Thyroid gland (tissue), 4 donors: ENCODE data around the gene SLC9C2. TPM values are rescaled to one million over a fixed set of nuclear protein-coding genes. Genes with fewer than 3 reads are reported as not detected.
"Not testable (repeated sequence)": the region's sequence is repeated elsewhere in the genome, so short reads cannot be mapped to it uniquely, and the experiment has no call there.

ENCODE experiments used
- DNase-seq, 2 donors: peaks; one replicate each; pipeline ENCODE4 v3.0.0-alpha.2; 2019
- H3K27ac ChIP-seq, 3 donors: fragments of 200-600 bp; sonication (generic); 1 replicate in 2 of 3; 2 replicates in 1 of 3; pipeline ENCODE4 v1.5.1; 2016 to 2019; ENCODE audit warnings: mild to moderate bottlenecking in 1 of 3, moderate library complexity in 1 of 3
- H3K27me3 ChIP-seq: fragments of 200-600 bp; sonication (generic); one replicate; pipeline ENCODE4 v1.5.1; 2019
- H3K36me3 ChIP-seq, 2 donors: fragments of 200-600 bp; sonication (generic); one replicate each; pipeline ENCODE4 v1.5.1; 2016 to 2019
- H3K4me1 ChIP-seq, 2 donors: fragments of 200-600 bp; sonication (generic); one replicate each; pipeline ENCODE4 v1.5.1; 2017 to 2019
- H3K4me3 ChIP-seq, 3 donors: fragments of 200-600 bp; sonication (generic); replicated peaks in 1 of 3; 1 replicate in 2 of 3; 2 replicates in 1 of 3; pipeline ENCODE4 v1.5.1; 2016; ENCODE audit warnings: mild to moderate bottlenecking in 1 of 3
- H3K9me3 ChIP-seq: fragments of 200-600 bp; sonication (generic); one replicate; pipeline ENCODE4 v1.5.1; 2017
- POLR2A ChIP-seq, 2 donors: fragments of 450-650 bp; IDR thresholded peaks; one replicate each; pipeline ENCODE4 v1.6.1; 2017; ENCODE audit warnings: antibody characterized with exemption in 2 of 2, mild to moderate bottlenecking in 2 of 2, moderate library complexity in 1 of 2
- WGBS, 2 donors: methylation state at CpG; one replicate each; pipeline ENCODE4 v1.1.5; 2017; 5-methylcytosine and 5-hydroxymethylcytosine counted together
- intact Hi-C: fragments of 100-400 bp; cut with DNase I; formaldehyde crosslinking; loops from one replicate; pipeline ENCODE4 v1.15.1; 2023
- total RNA-seq, 4 donors: library from RNA; depleted of rRNA; stranded (reverse); fragments of >200 nt; gene quantifications; one replicate each; pipeline ENCODE4 v1.2.3, GENCODE V29; 2016
- TF ChIP-seq, protein P1 (sequence below), 6 experiments: fragments of 200-600 bp in 3 of 6; fragments of 450-650 bp in 3 of 6; sonication (generic) in 3 of 6; IDR thresholded peaks; one replicate each; pipeline ENCODE4 v1.5.1; 2016 to 2019; ENCODE audit warnings: antibody characterized with exemption in 6 of 6, mild to moderate bottlenecking in 2 of 6, inconsistent platforms in 1 of 6, moderate library complexity in 1 of 6

SLC9C2 gene
- total RNA-seq, 4 donors from 2014 or later: not detected

DNA sequence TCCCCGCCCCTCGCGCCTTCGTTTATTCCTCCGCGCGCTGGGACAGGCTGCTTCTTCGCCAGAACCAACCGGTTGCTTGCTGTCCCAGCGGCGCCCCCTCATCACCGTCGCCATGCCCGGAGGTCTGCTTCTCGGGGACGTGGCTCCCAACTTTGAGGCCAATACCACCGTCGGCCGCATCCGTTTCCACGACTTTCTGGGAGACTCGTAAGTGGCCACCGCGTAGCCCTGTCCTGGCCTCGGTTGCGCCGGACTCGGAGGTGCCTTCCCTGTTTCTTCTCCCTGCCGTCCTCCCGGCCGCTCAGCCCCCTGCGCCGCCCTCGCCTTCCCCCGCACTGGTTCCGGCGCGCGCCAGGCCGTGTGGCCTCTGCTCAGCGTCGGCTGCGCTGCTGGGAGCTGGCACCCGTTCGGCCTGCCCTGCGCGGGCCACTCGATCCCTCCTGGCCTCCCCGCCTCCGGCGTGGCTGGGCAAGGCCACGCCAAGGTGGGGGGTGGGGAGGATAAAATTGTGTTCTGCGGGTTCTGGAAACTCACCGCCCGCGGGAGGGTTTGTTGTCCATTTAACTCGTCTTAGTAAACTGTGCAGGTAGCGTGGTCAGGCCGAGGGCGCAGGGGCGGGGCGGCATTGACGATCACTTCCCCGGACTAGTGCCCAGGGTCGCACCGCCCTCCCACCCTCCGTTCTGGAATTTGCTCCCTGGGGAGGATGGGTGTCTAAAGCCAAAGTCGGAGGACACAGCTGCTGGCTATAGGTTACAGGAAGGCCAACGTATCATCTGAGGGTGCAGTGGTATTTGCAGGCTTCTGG, 125.4 kb downstream of the SLC9C2 start, which contains the start of gene PRDX6:
PRDX6 (plus strand) TSS at position 50 of the 808 bp plus-strand sequence; CDS start at position 113, 63 bp downstream.
- Histone ChIP-seq H3K27ac (peak within 1 kb of the TSS; percentile 90 to 98 (median 97)), H3K27me3 (no peaks in the 10 kb centered on the region), H3K4me3 (peak within 1 kb of the TSS; percentile 80 to 91 (median 88)), H3K36me3 (peaks cover 15 to 16% of the 10 kb centered on the region in 2 donors), H3K4me1 (peaks cover 30 to 37% of the 10 kb centered on the region in 2 donors), H3K9me3 (no peaks in the 10 kb centered on the region)
- WGBS, 2 donors: 0% methylated on average over 36 to 44 of the region's 69 CpGs
- TF ChIP-seq, protein P1, sequence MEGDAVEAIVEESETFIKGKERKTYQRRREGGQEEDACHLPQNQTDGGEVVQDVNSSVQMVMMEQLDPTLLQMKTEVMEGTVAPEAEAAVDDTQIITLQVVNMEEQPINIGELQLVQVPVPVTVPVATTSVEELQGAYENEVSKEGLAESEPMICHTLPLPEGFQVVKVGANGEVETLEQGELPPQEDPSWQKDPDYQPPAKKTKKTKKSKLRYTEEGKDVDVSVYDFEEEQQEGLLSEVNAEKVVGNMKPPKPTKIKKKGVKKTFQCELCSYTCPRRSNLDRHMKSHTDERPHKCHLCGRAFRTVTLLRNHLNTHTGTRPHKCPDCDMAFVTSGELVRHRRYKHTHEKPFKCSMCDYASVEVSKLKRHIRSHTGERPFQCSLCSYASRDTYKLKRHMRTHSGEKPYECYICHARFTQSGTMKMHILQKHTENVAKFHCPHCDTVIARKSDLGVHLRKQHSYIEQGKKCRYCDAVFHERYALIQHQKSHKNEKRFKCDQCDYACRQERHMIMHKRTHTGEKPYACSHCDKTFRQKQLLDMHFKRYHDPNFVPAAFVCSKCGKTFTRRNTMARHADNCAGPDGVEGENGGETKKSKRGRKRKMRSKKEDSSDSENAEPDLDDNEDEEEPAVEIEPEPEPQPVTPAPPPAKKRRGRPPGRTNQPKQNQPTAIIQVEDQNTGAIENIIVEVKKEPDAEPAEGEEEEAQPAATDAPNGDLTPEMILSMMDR (IDR thresholded peaks at IDR 0.05): no peak
- peak; percentile 64 to 92 for TF ChIP-seq POLR2A (IDR thresholded peaks at IDR 0.05)
- intact Hi-C loops: no loop called here
- peak; percentile 89 for DNase-seq

DNA sequence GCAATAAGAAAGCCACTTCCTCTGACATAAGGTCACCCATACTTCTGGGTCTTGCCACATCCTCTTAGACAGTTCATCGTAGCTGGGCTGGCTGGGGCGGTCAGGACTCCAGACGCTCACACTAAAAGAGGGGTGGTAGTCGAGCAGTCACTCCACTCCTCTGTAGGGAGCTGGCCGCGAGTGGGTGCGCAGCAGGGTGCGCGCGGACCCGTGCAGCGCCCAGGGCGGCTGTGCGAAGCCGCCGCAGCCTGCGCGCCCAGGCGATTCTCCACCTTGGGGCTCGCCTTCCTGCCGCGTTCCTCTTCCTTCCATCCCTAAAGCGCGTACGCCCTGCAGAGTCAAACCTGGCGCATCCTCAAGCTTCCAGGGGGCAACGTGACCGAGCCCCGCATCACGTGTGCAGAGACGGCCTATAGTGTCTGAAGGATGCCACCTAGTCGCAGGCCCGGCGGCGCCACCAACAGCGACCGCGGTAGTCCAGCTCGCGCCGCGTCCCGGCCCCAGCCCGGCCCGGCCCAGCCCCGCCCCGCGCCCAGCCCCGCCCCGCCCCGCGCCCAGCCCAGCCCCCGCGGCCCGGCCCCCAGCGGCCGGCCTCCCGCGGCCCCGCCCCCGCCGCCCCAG, 126.1 kb downstream of the SLC9C2 start:
- 0% methylated on average over 6 to 23 of the region's 62 CpGs for WGBS, 2 donors
- intact Hi-C loops: no loop called here
- Histone ChIP-seq H3K4me3 (peak overlapping the region; percentile 78 to 90 (median 88)), H3K9me3 (no peaks in the 10 kb centered on the region), H3K4me1 (peaks cover 30 to 37% of the 10 kb centered on the region in 2 donors), H3K27me3 (no peaks in the 10 kb centered on the region), H3K27ac (peak overlapping the region; percentile 72 to 90 (median 85)), H3K36me3 (peaks cover 8% of the 10 kb centered on the region in 2 donors)
- peak; percentile 91 to 93 for DNase-seq
- TF ChIP-seq, protein P1 (IDR thresholded peaks at IDR 0.05): no peak
- TF ChIP-seq POLR2A (IDR thresholded peaks at IDR 0.05): peak in 1 of 2 donors; percentile 57

DNA sequence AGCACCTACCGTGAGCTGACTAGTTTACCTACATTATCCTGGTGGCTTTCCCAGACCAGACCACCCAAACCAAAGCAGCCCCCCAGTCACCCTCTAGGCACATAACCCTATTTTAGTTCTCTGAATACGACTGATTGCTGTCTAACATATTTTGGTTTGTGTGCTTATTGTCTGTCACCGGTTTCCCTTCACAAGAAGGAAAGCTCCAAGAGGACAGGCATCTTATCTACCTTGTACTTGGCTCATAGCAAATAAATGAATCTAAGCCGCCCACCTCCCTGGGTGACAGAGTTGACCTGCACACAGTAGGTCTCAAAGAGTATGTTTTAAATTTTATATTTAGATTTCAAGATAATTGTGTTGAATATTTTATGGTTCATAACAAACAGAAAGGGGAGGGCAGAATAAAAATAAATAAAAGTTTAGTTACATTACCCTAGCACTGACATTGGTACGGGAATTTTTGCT, 126.6 kb downstream of the SLC9C2 start:
- DNase-seq: no peak
- Histone ChIP-seq H3K9me3 (no peaks in the 10 kb centered on the region), H3K4me1 (peaks cover 30 to 37% of the 10 kb centered on the region in 2 donors), H3K4me3 (peak overlapping the region; percentile 70 to 90 (median 78)), H3K36me3 (peaks cover 2 to 3% of the 10 kb centered on the region in 2 donors), H3K27ac (peak overlapping the region; percentile 72 to 88 (median 85)), H3K27me3 (no peaks in the 10 kb centered on the region)
- no peak for TF ChIP-seq POLR2A (IDR thresholded peaks at IDR 0.05)
- TF ChIP-seq, protein P1 (IDR thresholded peaks at IDR 0.05): no peak
- 53 to 60% methylated on average over 5 of the region's 5 CpGs for WGBS, 2 donors
- intact Hi-C loops: no loop called here

DNA sequence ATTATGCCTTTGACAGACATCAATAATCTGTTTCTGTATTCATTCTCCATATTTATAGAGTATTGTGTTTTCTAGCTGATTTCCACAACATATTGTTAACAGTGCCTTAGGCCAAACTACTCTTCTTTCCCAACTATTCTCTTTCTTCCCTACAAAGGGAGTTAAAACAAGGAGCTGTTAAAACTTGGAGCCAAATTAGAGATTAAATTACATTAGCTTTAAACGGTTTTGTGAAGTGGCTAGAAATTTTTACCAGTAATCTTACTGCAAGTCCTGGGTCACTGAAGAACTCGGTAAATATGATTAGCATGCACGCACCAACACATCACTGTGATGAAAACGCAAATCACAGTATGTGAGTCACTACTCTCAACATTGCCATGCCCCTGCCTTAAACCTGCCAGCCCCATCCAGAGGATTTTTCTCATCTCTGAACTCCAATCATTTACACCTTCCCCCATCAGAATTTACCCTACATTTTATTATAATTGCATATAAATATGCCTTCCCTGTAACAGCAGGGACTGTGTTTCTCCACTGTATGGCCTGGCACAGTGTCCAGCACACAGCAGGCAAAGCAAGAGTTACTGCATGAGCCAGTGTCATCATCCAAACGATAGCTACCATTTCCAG, 127.2 kb downstream of the SLC9C2 start:
- TF ChIP-seq, protein P1 (IDR thresholded peaks at IDR 0.05): no peak
- TF ChIP-seq POLR2A (IDR thresholded peaks at IDR 0.05): no peak
- Histone ChIP-seq H3K27me3 (no peaks in the 10 kb centered on the region), H3K4me1 (peaks cover 30 to 34% of the 10 kb centered on the region in 2 donors), H3K9me3 (no peaks in the 10 kb centered on the region), H3K27ac (no peak overlapping the region), H3K36me3 (no peaks in the 10 kb centered on the region), H3K4me3 (peak overlapping the region in 1 of 3 donors; percentile 70)
- DNase-seq: no peak
- WGBS, 2 donors: 58 to 77% methylated on average over 5 of the region's 5 CpGs
- intact Hi-C loops: no loop called here

DNA sequence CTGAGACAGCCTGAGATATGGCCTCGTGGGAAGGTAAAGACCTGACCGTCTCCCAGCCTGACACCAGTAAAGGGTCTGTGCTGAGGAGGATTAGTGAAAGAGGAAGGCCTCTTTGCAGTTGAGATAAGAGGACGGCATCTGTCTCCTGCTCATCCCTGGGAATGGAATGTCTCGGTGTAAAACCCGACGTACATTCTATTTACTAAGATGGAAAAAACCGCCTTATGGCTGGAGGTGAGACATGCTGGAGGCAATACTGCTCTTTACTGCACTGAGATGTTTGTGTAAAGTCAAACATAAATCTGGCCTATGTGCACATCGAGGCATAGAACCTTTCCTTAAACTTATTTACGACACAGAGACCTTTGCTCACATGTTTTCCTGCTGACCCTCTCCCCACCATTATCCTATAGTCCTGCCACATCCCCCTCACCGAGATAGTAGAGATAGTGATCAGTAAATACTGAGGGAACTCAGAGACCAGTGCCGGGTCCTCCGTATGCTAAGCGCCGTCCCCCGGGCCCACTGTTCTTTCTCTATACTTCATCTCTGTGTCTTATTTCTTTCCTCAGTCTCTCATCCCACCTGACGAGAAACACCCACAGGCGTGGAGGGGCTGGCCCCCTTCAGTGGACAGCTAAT, 128.0 kb downstream of the SLC9C2 start:
- not testable (repeated sequence) for DNase-seq, H3K4me3 ChIP-seq, H3K27ac ChIP-seq, H3K36me3 ChIP-seq, H3K27me3 ChIP-seq, H3K9me3 ChIP-seq
- intact Hi-C loops: loop anchor here (5.0 kb wide), 1 partner anchor 43 kb away; no protein-coding TSS in a partner anchor
- 83 to 90% methylated on average over 17 of the region's 17 CpGs for WGBS, 2 donors
- H3K4me1 ChIP-seq: peaks cover 26% of the 10 kb centered on the region in 2 donors
